ENCODE results near the gene LRRFIP1.
"Not testable (repeated sequence)": the region's sequence is repeated elsewhere in the genome, so short reads cannot be mapped to it uniquely, and the experiment has no call there.

Gene LRRFIP1

DNA sequence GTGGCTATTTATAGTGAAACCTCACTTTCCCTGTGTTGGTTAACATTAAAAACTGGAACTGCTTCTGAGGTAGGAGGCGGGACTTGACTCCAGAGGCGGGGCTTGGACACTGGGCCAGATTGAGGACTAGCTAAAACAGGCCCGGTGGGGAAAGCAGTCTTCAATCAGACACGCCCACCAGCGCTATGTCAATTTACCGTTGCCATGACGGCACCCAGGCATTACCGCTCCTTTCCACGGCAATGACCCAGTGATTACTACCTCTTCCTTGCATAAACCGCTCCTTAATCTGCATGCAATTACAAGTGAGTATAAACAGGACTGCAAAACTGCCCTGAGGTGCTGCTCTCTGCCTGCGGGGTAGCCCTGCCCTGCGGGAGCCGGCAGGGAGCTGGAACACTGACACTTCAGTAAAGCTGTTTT is 35.3 kb downstream of the LRRFIP1 start:
- Histone ChIP-seq H3K27ac (peak overlapping the region in 6 of 11 experiments; percentile 3 to 61 (median 38); a peak in 7 of 22 replicates), H4K20me1 (peaks cover 0 to 21% (median 6%) of the 10 kb centered on the region in 11 experiments; a peak in 7 of 22 replicates), H3K4me3 (no peak overlapping the region), H3K9ac (peak overlapping the region in 3 of 11 experiments; percentile 22 to 32 (median 30); a peak in 4 of 22 replicates), H3K27me3 (no peaks in the 10 kb centered on the region), H3K4me1 (peaks cover 48 to 82% (median 65%) of the 10 kb centered on the region in 10 experiments), H3K4me2 (peak overlapping the region; percentile 60 to 82 (median 76)), H3K36me3 (peaks cover 0 to 4% (median 0%) of the 10 kb centered on the region in 11 experiments; a peak in 4 of 22 replicates), H3K9me3 (replicated peaks in 1 of 11) (peaks cover 0 to 10% (median 4%) of the 10 kb centered on the region in 11 experiments; a peak in 16 of 22 replicates)
- 0 out of 22 replicates have a peak, but pooled peaks of 1 of the 11 experiments have one; percentile 19 for TF ChIP-seq Cebpa-rat (IDR thresholded peaks at IDR 0.05)

DNA sequence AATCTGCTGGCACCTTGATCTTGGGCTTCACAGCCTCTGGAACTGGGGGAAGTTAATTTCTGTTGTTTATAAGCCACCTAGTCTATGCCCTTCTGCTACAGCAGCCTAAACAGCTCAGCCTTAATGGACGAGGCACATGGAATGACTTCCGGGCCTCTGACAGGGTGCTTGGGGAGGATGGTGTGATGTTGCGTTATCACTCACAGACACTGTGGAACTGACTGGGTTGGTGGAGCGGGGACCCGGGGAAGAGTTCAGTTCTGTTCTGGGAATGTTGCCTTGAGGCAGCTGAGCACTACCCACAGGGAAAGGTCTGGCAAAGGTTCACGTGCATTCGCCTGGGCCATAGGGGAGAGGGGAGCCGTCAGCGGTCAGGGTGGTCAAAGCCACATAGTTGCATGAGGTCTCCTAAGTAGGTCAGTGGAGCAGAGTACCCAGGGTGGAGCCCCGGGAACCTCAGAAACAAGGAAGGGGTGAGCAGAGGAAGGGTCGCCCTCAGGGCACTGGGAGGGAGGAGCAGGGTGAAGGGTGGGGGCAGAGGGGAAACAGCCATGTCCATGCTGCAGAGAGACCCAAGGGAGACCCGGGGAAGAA is 36.2 kb downstream of the LRRFIP1 start:
- Histone ChIP-seq H3K27me3 (no peaks in the 10 kb centered on the region), H3K9ac (peak overlapping the region in 4 of 11 experiments; percentile 15 to 32 (median 26); a peak in 5 of 22 replicates), H3K36me3 (no peaks in the 10 kb centered on the region), H3K27ac (peak overlapping the region in 10 of 11 experiments; percentile 3 to 61 (median 31); a peak in 8 of 22 replicates), H3K4me3 (no peak overlapping the region), H3K9me3 (replicated peaks in 1 of 11) (0 out of 22 replicates have a peak, but pooled peaks cover 0 to 1% (median 0%) of the 10 kb centered on the region in 11 experiments), H3K4me1 (peaks cover 55 to 91% (median 74%) of the 10 kb centered on the region in 10 experiments), H4K20me1 (peaks cover 0 to 21% (median 6%) of the 10 kb centered on the region in 11 experiments; a peak in 7 of 22 replicates), H3K4me2 (peak overlapping the region; percentile 60 to 82 (median 76))
- TF ChIP-seq Cebpa-rat (IDR thresholded peaks at IDR 0.05) = no peak

DNA sequence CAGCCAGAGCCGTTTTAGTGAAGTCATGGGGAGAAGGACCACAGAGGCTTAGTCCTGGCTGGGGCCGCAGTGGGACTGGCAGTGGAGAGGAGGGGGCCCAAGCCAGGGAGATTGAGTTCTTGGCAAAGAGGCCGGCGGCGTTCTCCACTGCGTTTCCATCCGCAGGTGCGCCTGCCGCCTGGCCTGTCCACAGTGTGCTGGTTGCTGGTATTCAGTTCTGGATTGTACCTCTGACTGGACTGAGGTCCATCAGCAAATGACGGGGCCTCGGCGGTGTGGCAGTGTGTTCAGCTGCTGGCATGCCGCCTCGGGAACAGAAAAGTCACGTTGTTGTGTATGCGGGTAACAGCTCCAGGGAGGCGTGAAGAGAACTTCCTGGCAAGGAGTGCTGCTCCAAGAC is 36.8 kb downstream of the LRRFIP1 start:
- H3K36me3 ChIP-seq = no peaks in the 10 kb centered on the region
- peak overlapping the region in 7 of 11 experiments; percentile 7 to 48 (median 19); a peak in 6 of 22 replicates for H3K27ac ChIP-seq
- H3K9ac ChIP-seq = peak overlapping the region in 1 of 11 experiments; percentile 32; a peak in 1 of 22 replicates
- peaks cover 60 to 97% (median 80%) of the 10 kb centered on the region in 10 experiments for H3K4me1 ChIP-seq
- no peak overlapping the region for H3K4me3 ChIP-seq
- peak overlapping the region; percentile 60 to 82 (median 76) for H3K4me2 ChIP-seq
- H3K9me3 ChIP-seq (replicated peaks in 1 of 11) = no peaks in the 10 kb centered on the region
- no peak for TF ChIP-seq Cebpa-rat (IDR thresholded peaks at IDR 0.05)
- H4K20me1 ChIP-seq = peaks cover 0 to 21% (median 6%) of the 10 kb centered on the region in 11 experiments; a peak in 7 of 22 replicates
- H3K27me3 ChIP-seq = no peaks in the 10 kb centered on the region

DNA sequence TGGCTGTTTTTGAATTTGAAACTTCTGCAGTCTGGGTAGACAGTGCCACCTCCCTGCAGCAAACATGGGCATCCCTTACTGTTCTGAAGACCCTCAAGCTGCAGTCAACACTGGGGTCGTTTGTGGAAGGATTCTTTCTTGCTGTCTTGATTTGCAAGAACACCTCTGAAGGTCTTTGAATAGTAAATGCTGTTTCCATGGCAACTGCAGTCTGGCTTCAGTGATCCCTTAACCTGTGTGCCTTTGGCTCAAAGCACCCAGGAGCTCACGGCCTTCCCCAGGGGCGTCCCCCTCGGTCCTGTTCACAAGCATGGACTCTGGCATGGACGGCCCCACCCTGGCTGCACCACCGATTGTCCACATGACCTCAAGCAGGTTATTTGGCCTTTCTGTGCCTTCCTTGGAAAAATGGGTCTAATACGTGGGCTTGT is 38.3 kb downstream of the LRRFIP1 start:
- H3K36me3 ChIP-seq = no peaks in the 10 kb centered on the region
- H3K4me1 ChIP-seq = peaks cover 69 to 100% (median 88%) of the 10 kb centered on the region in 10 experiments
- peaks cover 0 to 18% (median 6%) of the 10 kb centered on the region in 11 experiments; a peak in 8 of 22 replicates for H4K20me1 ChIP-seq
- no peaks in the 10 kb centered on the region for H3K27me3 ChIP-seq
- peak overlapping the region in 8 of 11 experiments; percentile 3 to 64 (median 37); a peak in 12 of 22 replicates for H3K4me2 ChIP-seq
- H3K27ac ChIP-seq = no peak overlapping the region; a peak in 1 of 22 replicates
- no peaks in the 10 kb centered on the region for H3K9me3 ChIP-seq (replicated peaks in 1 of 11)
- no peak for TF ChIP-seq Cebpa-rat (IDR thresholded peaks at IDR 0.05)
- H3K9ac ChIP-seq = peak overlapping the region in 1 of 11 experiments; percentile 15; a peak in 1 of 22 replicates
- no peak overlapping the region for H3K4me3 ChIP-seq

DNA sequence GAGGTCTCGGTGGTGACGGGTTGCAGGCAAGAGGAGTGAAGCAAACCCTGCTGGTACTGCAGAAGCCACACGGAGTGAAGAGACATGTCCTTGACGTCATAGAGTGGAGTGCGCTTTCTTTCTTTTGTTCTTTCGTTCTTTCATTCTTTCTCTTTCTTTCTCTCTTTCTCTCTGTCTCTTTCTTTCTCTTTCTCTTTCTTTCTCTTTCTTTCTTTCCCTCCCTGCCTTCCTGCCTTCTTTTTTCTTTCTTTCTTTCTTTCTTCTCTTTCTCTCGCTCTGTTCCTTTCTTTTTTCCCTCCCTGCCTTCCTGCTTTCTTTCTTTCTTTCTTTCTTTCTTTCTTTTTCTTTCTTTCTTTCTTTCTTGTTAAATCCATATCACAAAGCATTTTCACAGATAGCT is 39.2 kb downstream of the LRRFIP1 start:
- TF ChIP-seq Cebpa-rat (IDR thresholded peaks at IDR 0.05) = no peak
- H3K36me3 ChIP-seq = no peaks in the 10 kb centered on the region
- peak overlapping the region in 5 of 11 experiments; percentile 34 to 64 (median 45); a peak in 10 of 22 replicates for H3K4me2 ChIP-seq
- no peak overlapping the region for H3K9ac ChIP-seq
- H4K20me1 ChIP-seq = peaks cover 0 to 12% (median 0%) of the 10 kb centered on the region in 11 experiments; a peak in 9 of 22 replicates
- no peaks in the 10 kb centered on the region for H3K9me3 ChIP-seq (replicated peaks in 1 of 11)
- H3K4me1 ChIP-seq = peaks cover 69 to 100% (median 88%) of the 10 kb centered on the region in 10 experiments
- H3K4me3 ChIP-seq = no peak overlapping the region
- no peak overlapping the region for H3K27ac ChIP-seq
- no peaks in the 10 kb centered on the region for H3K27me3 ChIP-seq

DNA sequence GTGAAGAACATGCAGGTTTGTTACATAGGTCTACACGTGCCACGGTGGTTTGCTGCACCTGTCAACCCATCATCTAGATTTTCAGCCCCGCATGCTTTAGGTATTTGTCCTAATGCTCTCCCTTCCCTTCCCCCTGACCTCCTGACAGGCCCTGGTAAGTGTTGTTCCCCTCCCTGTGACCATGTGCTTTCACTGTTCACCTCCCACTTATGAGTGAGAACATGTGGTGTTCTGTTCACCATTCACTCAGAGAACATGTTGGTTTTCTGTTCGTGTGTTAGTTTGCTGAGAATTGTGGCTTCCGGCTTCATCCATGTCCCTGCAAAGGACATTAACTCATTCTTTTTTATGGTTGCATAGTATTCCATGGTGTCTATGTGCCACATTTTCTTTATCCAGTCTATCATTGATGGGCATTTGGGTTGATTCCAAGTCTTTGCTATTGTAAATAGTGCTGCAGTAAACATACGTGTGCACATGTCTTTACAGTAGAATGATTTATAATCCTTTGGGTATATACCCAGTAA is 39.7 kb downstream of the LRRFIP1 start:
- not testable (repeated sequence) for H3K36me3 ChIP-seq; H3K27ac ChIP-seq; H3K9me3 ChIP-seq (replicated peaks in 1 of 11); H3K4me3 ChIP-seq; H3K27me3 ChIP-seq; H3K9ac ChIP-seq
- Histone ChIP-seq H4K20me1 (peaks cover 0 to 12% (median 0%) of the 10 kb centered on the region in 11 experiments; a peak in 9 of 22 replicates), H3K4me1 (peaks cover 69 to 100% (median 88%) of the 10 kb centered on the region in 10 experiments), H3K4me2 (peak overlapping the region in 2 of 11 experiments; percentile 7 to 64; a peak in 1 of 22 replicates)

DNA sequence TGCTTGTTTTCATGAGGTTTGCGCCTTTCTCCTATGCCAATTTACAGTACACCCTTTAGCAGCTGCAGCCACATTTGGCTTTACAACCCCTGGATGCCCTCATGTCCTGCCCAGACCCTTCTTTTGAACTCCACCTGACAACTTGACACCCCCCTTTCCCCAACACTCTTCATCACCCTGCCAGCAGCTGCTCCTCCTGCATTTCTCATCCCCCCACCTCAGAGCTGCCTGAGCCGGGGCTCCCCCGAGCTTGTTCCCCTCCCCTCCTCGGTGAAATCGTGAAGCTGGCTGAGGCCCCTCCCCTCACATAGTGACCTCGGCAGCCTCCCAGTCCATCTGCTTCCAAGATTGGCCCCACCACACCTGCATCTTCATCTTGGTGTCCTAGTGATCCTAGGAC is 40.5 kb downstream of the LRRFIP1 start:
- Histone ChIP-seq H3K4me3 (no peak overlapping the region), H3K36me3 (no peaks in the 10 kb centered on the region), H3K27ac (peak overlapping the region in 9 of 11 experiments; percentile 9 to 68 (median 54); a peak in 14 of 22 replicates), H3K4me1 (peaks cover 69 to 100% (median 88%) of the 10 kb centered on the region in 10 experiments), H3K27me3 (no peaks in the 10 kb centered on the region), H3K4me2 (peak overlapping the region; percentile 40 to 99 (median 95); a peak in 21 of 22 replicates), H4K20me1 (peaks cover 0 to 9% (median 0%) of the 10 kb centered on the region in 11 experiments; a peak in 9 of 22 replicates), H3K9ac (peak overlapping the region in 5 of 11 experiments; percentile 0 to 47 (median 18); a peak in 7 of 22 replicates), H3K9me3 (replicated peaks in 1 of 11) (no peaks in the 10 kb centered on the region)
- TF ChIP-seq Cebpa-rat (IDR thresholded peaks at IDR 0.05) = no peak

DNA sequence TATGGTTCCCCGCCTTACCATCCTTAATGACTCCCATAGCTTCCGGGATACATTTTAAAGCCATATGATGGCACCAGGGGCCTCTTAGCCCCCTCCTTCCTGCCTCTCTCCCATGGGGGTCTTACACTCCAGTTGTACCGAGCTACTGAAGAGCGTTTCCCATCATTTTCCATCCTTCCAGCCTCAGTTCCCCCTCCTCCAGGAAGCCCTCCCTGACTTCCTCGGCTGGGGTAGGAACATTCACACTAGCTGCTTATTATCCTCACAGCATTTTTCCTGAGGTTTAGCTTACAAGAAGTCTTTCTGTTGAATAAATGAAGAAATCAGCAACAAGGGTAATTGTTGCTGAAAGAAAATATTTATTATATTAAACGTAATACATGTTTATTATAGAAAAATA is 41.1 kb downstream of the LRRFIP1 start:
- peak overlapping the region in 9 of 11 experiments; percentile 9 to 68 (median 54); a peak in 17 of 22 replicates for H3K27ac ChIP-seq
- no peaks in the 10 kb centered on the region for H3K9me3 ChIP-seq (replicated peaks in 1 of 11)
- H3K4me2 ChIP-seq = peak overlapping the region; percentile 40 to 99 (median 95); a peak in 21 of 22 replicates
- peak overlapping the region in 5 of 11 experiments; percentile 0 to 47 (median 18); a peak in 7 of 22 replicates for H3K9ac ChIP-seq
- peaks cover 65 to 100% (median 88%) of the 10 kb centered on the region in 10 experiments for H3K4me1 ChIP-seq
- H3K36me3 ChIP-seq = no peaks in the 10 kb centered on the region
- H3K4me3 ChIP-seq = no peak overlapping the region
- H4K20me1 ChIP-seq = peaks cover 0 to 8% (median 0%) of the 10 kb centered on the region in 11 experiments; a peak in 8 of 22 replicates
- H3K27me3 ChIP-seq = no peaks in the 10 kb centered on the region
- TF ChIP-seq Cebpa-rat (IDR thresholded peaks at IDR 0.05) = no peak

All from BLaER1 treated with 17β-estradiol and CSF1 and Interleukin-3, amounts not matched to agents 10 nM and 100 nM (cell line).